ENCODE data around the gene TRNT1. TPM values are rescaled to one million over a fixed set of nuclear protein-coding genes. Genes with fewer than 3 reads are reported as not detected.

TRNT1 gene
- total RNA-seq, 2 donors from 2014 or later, result 18.1 to 21.6 TPM

- DNase-seq (ENCODE audit: low spot score), result no peak
- H3K27ac ChIP-seq, result peak overlapping the region in 1 of 2 donors; percentile 58
- intact Hi-C loops (cut with DNase I), result no loop called here
- H3K36me3 ChIP-seq, result no peaks in the 10 kb centered on the region
- no peaks in the 10 kb centered on the region for H3K4me1 ChIP-seq (replicated peaks)
- 39% methylated on average over 7 of the region's 7 CpGs for WGBS
- H3K4me3 ChIP-seq, result no peak overlapping the region
- H3K9me3 ChIP-seq, result no peaks in the 10 kb centered on the region
- TF ChIP-seq POLR2A (IDR thresholded peaks at IDR 0.05) (no peak), POLR2AphosphoS5 (IDR thresholded peaks at IDR 0.05) (no peak), CTCF (IDR thresholded peaks at IDR 0.05) (no peak)
- H3K27me3 ChIP-seq (replicated peaks; ENCODE audit: insufficient read depth), result no peaks in the 10 kb centered on the region
Measured at GRCh38 chr3:3110749-3111361, 15.9 kb upstream of the TRNT1 start.

- intact Hi-C loops (cut with DNase I), result no loop called here
- WGBS, result 72% methylated on average over 4 of the region's 4 CpGs
- TF ChIP-seq CTCF (IDR thresholded peaks at IDR 0.05) (no peak), POLR2AphosphoS5 (IDR thresholded peaks at IDR 0.05) (no peak), POLR2A (IDR thresholded peaks at IDR 0.05) (no peak)
- DNase-seq (ENCODE audit: low spot score), result no peak
- H3K36me3 ChIP-seq, result no peaks in the 10 kb centered on the region
- H3K4me3 ChIP-seq, result no peak overlapping the region
- H3K27me3 ChIP-seq (replicated peaks; ENCODE audit: insufficient read depth), result no peaks in the 10 kb centered on the region
- H3K4me1 ChIP-seq (replicated peaks), result no peaks in the 10 kb centered on the region
- H3K9me3 ChIP-seq, result no peaks in the 10 kb centered on the region
- no peak overlapping the region for H3K27ac ChIP-seq
Measured at GRCh38 chr3:3113042-3113709, 13.6 kb upstream of the TRNT1 start.

GRCh38 chr3:3117651-3118050, 9.1 kb upstream of the TRNT1 start:
- Histone ChIP-seq H3K36me3 (no peaks in the 10 kb centered on the region), H3K9me3 (no peaks in the 10 kb centered on the region), H3K4me1 (replicated peaks) (no peaks in the 10 kb centered on the region), H3K27me3 (replicated peaks; ENCODE audit: insufficient read depth) (no peaks in the 10 kb centered on the region), H3K4me3 (no peak overlapping the region), H3K27ac (peak overlapping the region in 1 of 2 donors; percentile 34)
- WGBS, result 21% methylated on average over 2 of the region's 2 CpGs
- intact Hi-C loops (cut with DNase I), result no loop called here
- TF ChIP-seq POLR2AphosphoS5 (IDR thresholded peaks at IDR 0.05), result peak; percentile 32
- no peak for TF ChIP-seq CTCF (IDR thresholded peaks at IDR 0.05)
- DNase-seq (ENCODE audit: low spot score), result no peak

DNA sequence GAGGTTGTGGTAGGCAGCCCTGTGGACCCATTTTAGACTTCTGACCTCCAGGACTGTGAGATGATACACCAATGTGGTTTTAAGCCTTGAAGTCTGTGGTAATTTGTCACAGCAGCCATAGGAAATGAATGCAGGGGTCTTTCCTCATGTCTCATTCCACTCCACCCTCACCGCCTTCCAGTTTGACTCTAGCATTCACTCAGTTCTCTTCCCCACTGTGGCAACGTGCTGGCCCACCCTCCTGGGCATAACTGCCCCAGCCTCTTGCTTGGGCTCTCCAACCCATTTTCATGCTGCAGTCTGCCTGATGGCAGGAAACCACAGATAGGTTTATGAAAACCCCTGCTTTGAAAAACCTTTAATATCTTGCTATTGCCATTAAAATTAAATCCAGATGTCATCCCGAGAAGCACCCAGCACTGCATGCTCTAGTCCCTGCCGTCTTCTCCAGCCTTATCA, 7.3 kb upstream of the TRNT1 start:
- DNase-seq (ENCODE audit: low spot score), result no peak
- no peak overlapping the region for H3K27ac ChIP-seq
- no peaks in the 10 kb centered on the region for H3K9me3 ChIP-seq
- H3K4me3 ChIP-seq, result no peak overlapping the region
- H3K27me3 ChIP-seq (replicated peaks; ENCODE audit: insufficient read depth), result no peaks in the 10 kb centered on the region
- TF ChIP-seq CTCF (IDR thresholded peaks at IDR 0.05), result no peak
- TF ChIP-seq POLR2A (IDR thresholded peaks at IDR 0.05), result no peak
- TF ChIP-seq POLR2AphosphoS5 (IDR thresholded peaks at IDR 0.05), result no peak
- H3K36me3 ChIP-seq, result no peaks in the 10 kb centered on the region
- no peaks in the 10 kb centered on the region for H3K4me1 ChIP-seq (replicated peaks)
- 74% methylated on average over 4 of the region's 4 CpGs for WGBS
- intact Hi-C loops (cut with DNase I), result no loop called here

DNA sequence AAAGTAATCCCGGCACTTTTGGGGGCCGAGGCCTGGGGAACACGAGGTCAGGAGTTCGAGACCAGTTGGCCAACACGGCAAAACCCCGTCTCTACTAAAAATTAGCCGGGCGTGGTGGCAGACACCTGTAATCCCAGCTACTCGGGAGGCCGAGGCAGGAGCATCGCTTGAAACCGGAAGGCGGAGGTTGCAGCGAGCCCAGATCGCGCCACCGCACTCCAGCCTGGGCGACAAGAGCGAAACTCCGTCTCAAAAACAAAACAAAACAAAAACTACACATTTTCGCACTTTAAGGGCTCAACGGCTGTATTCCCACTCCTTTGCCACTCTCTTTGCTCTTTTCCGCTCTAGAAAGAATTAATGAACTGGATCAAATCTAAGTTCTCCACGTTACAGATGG, 763 bp upstream of the TRNT1 start:
- 87% methylated on average over 24 of the region's 24 CpGs for WGBS
- no peak for TF ChIP-seq POLR2AphosphoS5 (IDR thresholded peaks at IDR 0.05)
- TF ChIP-seq POLR2A (IDR thresholded peaks at IDR 0.05), result no peak
- intact Hi-C loops (cut with DNase I), result no loop called here
- no peaks in the 10 kb centered on the region for H3K36me3 ChIP-seq
- no peaks in the 10 kb centered on the region for H3K27me3 ChIP-seq (replicated peaks; ENCODE audit: insufficient read depth)
- H3K27ac ChIP-seq, result peak overlapping the region; percentile 86 to 93
- H3K4me3 ChIP-seq, result peak overlapping the region; percentile 77 to 80
- no peaks in the 10 kb centered on the region for H3K9me3 ChIP-seq
- DNase-seq (ENCODE audit: low spot score), result no peak
- H3K4me1 ChIP-seq (replicated peaks), result no peaks in the 10 kb centered on the region

Measured in prostate gland (tissue), 2 donors.